ENCODE results near the gene KCNQ5. TPM values are rescaled to one million over a fixed set of nuclear protein-coding genes. Genes with fewer than 3 reads are reported as not detected.

The KCNQ5 gene
- total RNA-seq, 1 donor from 2014 or later, result 3.9 TPM

GRCh38 chr6:72836971-72837370, 215.1 kb downstream of the KCNQ5 start:
- no peak for DNase-seq (ENCODE audit: extremely low spot score in 2 of 2)
- Histone ChIP-seq H3K36me3 (no peaks in the 10 kb centered on the region), H3K27ac (no peak overlapping the region), H3K4me3 (no peak overlapping the region), H3K27me3 (no peaks in the 10 kb centered on the region), H3K4me1 (no peaks in the 10 kb centered on the region), H3K9me3 (no peaks in the 10 kb centered on the region)
- no peak for TF ChIP-seq POLR2A (IDR thresholded peaks at IDR 0.05)
- TF ChIP-seq CTCF (IDR thresholded peaks at IDR 0.05), result no peak
- no peak for TF ChIP-seq POLR2AphosphoS5 (IDR thresholded peaks at IDR 0.05; ENCODE audit: insufficient read depth in 1 of 2, low read depth in 1 of 2)
- intact Hi-C loops (cut with DNase I), result no loop called here

- TF ChIP-seq CTCF (IDR thresholded peaks at IDR 0.05), result no peak
- TF ChIP-seq POLR2AphosphoS5 (IDR thresholded peaks at IDR 0.05; ENCODE audit: insufficient read depth in 1 of 2, low read depth in 1 of 2), result no peak
- TF ChIP-seq POLR2A (IDR thresholded peaks at IDR 0.05), result no peak
- intact Hi-C loops (cut with DNase I), result no loop called here
- no peaks in the 10 kb centered on the region for H3K9me3 ChIP-seq
- H3K4me3 ChIP-seq, result no peak overlapping the region
- DNase-seq (ENCODE audit: extremely low spot score in 2 of 2), result no peak
- H3K27ac ChIP-seq, result no peak overlapping the region
- H3K36me3 ChIP-seq, result no peaks in the 10 kb centered on the region
- H3K27me3 ChIP-seq, result no peaks in the 10 kb centered on the region
- H3K4me1 ChIP-seq, result no peaks in the 10 kb centered on the region
Observed at GRCh38 chr6:72841195-72841594, 219.3 kb downstream of the KCNQ5 start.

- Histone ChIP-seq H3K9me3 (no peaks in the 10 kb centered on the region), H3K27me3 (no peaks in the 10 kb centered on the region), H3K4me1 (no peaks in the 10 kb centered on the region), H3K4me3 (no peak overlapping the region), H3K36me3 (no peaks in the 10 kb centered on the region), H3K27ac (no peak overlapping the region)
- intact Hi-C loops (cut with DNase I), result no loop called here
- no peak for TF ChIP-seq POLR2A (IDR thresholded peaks at IDR 0.05)
- TF ChIP-seq CTCF (IDR thresholded peaks at IDR 0.05), result no peak
- TF ChIP-seq POLR2AphosphoS5 (IDR thresholded peaks at IDR 0.05; ENCODE audit: insufficient read depth in 1 of 2, low read depth in 1 of 2), result no peak
- no peak for DNase-seq (ENCODE audit: extremely low spot score in 2 of 2)
Observed at GRCh38 chr6:72842140-72842539, 220.3 kb downstream of the KCNQ5 start.

- no peak for DNase-seq (ENCODE audit: extremely low spot score in 2 of 2)
- H3K9me3 ChIP-seq, result no peaks in the 10 kb centered on the region
- TF ChIP-seq POLR2AphosphoS5 (IDR thresholded peaks at IDR 0.05; ENCODE audit: insufficient read depth in 1 of 2, low read depth in 1 of 2) (no peak), POLR2A (IDR thresholded peaks at IDR 0.05) (no peak), CTCF (IDR thresholded peaks at IDR 0.05) (no peak)
- H3K27ac ChIP-seq, result no peak overlapping the region
- H3K4me3 ChIP-seq, result no peak overlapping the region
- H3K4me1 ChIP-seq, result no peaks in the 10 kb centered on the region
- no peaks in the 10 kb centered on the region for H3K36me3 ChIP-seq
- no peaks in the 10 kb centered on the region for H3K27me3 ChIP-seq
- intact Hi-C loops (cut with DNase I), result no loop called here
Observed at GRCh38 chr6:72844614-72845013, 222.8 kb downstream of the KCNQ5 start.

GRCh38 chr6:72849346-72849745, 227.5 kb downstream of the KCNQ5 start:
- H3K9me3 ChIP-seq, result no peaks in the 10 kb centered on the region
- TF ChIP-seq CTCF (IDR thresholded peaks at IDR 0.05), result no peak
- TF ChIP-seq POLR2AphosphoS5 (IDR thresholded peaks at IDR 0.05; ENCODE audit: insufficient read depth in 1 of 2, low read depth in 1 of 2), result no peak
- TF ChIP-seq POLR2A (IDR thresholded peaks at IDR 0.05), result no peak
- no peaks in the 10 kb centered on the region for H3K36me3 ChIP-seq
- DNase-seq (ENCODE audit: extremely low spot score in 2 of 2), result no peak
- H3K4me1 ChIP-seq, result no peaks in the 10 kb centered on the region
- intact Hi-C loops (cut with DNase I), result no loop called here
- no peaks in the 10 kb centered on the region for H3K27me3 ChIP-seq
- no peak overlapping the region for H3K27ac ChIP-seq
- H3K4me3 ChIP-seq, result no peak overlapping the region

Measured in vagina (tissue), 2 donors.